ENCODE measurements around the gene WARS2.

DNA sequence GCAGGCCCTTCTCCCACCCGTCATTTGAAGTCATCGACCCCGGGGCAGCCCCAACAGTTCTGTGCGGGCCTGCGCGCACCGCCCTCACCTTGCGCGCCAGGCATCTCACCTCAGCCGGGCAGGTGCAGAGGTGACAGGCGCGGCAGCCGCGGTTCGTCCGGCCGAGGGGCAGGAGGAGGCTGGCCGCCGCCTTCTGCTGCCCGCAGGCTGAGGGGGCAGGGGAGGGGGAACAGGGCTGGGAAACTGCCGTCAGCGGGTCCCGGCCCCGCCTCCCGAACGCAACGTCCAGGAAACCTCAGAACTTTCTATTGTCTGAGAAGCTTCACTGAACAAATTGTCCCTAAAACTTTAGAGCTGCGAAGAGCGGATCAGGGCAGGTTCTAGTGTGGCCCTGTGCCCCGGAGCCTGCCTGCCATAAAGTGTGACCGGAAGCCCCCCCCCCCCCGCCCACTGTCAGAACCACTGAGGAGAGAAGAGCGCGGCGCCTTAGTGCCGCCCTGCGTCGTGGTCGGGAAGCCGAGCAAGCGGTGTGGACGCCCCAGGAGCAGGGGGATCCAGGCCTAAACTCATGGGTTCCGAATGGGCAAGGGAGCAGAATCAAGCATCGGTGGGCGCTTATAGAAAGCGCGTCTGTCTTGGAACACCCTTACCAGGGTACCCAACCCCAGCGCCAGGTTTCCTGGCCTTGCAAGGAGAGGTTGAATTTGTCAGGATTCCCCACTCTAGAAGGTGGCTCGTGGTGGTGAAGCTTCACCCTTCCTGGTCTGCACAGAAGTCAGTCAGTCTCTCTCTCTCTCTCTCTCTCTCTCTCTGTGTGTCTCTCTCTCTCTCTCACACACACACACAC is 139.0 kb downstream of the WARS2 start:
- TF ChIP-seq CTCF (IDR thresholded peaks at IDR 0.05 in 4 of 5, conservative IDR thresholded peaks at IDR 0.05 in 1 of 5): no peak
- peak in 1 of 2 donors; percentile 29 for TF ChIP-seq POLR2A (IDR thresholded peaks at IDR 0.05)

Data from gastrocnemius medialis (tissue), 4 donors.